ENCODE measurements around the gene ZNF697. TPM values are rescaled to one million over a fixed set of nuclear protein-coding genes. Genes with fewer than 3 reads are reported as not detected.
A peak's percentile ranks its signal among the peaks of the same experiment; 100 is the strongest.

Gene ZNF697
- total and polyA plus RNA-seq, 2 of the 4 experiments (the other 2 are of a cell fraction) = 6.2 to 10.2 TPM

DNA sequence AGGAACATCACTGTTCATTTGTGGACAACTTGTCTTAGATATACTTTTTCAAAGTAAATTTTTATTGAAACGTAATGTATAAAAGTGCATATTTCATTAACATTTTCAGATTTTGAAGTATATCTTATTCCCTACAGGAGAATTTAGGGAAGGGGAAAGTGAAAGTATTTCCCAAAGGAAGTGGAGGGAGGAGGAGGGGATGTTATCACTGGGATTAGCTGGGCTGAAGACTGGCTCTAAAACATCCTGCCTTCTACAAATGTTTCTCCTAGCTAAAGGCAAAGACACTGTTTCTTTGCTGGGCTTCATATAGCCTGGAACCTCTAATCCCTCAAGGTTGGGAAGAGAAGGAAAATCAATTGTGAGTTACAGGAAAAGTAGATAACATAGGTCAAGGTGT lies 7.1 kb upstream of the ZNF697 start:
- Histone ChIP-seq H3K9ac (ENCODE audit: low read depth, low read length) (no peak overlapping the region), H4K20me1 (ENCODE audit: insufficient read depth, low read length) (no peaks in the 10 kb centered on the region), H2AK9ac (replicated peaks; ENCODE audit: low read depth, low read length, poor library complexity) (no peak overlapping the region), H3K4me2 (ENCODE audit: low read depth, low read length) (no peak overlapping the region; the same call in 1 of the 2 replicates), H3K9me1 (ENCODE audit: insufficient read depth, low read length) (no peaks in the 10 kb centered on the region), H2BK5ac (ENCODE audit: low read depth, low read length, poor library complexity, severe bottlenecking) (no peak overlapping the region), H2BK120ac (ENCODE audit: low read depth, low read length) (peak overlapping the region; percentile 57; the same call in 1 of the 2 replicates), H3K18ac (ENCODE audit: low read depth, low read length) (no peak overlapping the region), H3K27ac (ENCODE audit: insufficient read depth, low read length) (0 out of 2 replicates have a peak overlapping the region, but pooled peaks have one; percentile 2), H3K9me3 (ENCODE audit: control insufficient read depth, insufficient read depth, low read length) (no peaks in the 10 kb centered on the region), H3K4ac (ENCODE audit: low read depth, low read length) (no peak overlapping the region; the same call in 1 of the 2 replicates), H2AK5ac (ENCODE audit: low read depth, low read length) (no peak overlapping the region), H3K56ac (ENCODE audit: extremely low read depth, insufficient read depth, low read length) (no peak overlapping the region), H2BK15ac (ENCODE audit: low read depth, low read length) (no peak overlapping the region), H4K8ac (ENCODE audit: low read depth in 2 of 2, low read length in 2 of 2) (peak overlapping the region in 1 of 2 experiments; percentile 74; a peak in 1 of 4 replicates), H3K4me3 (ENCODE audit: insufficient read depth, low read depth, low read length) (no peak overlapping the region), H3K79me1 (ENCODE audit: low read depth in 1 of 2, low read length in 2 of 2) (no peaks in the 10 kb centered on the region), H2BK20ac (ENCODE audit: low read depth, low read length) (no peak overlapping the region; the same call in 1 of the 2 replicates), H2AFZ (replicated peaks; ENCODE audit: low read length, poor library complexity) (no peak overlapping the region), H3K14ac (replicated peaks; ENCODE audit: low read depth, low read length) (no peak overlapping the region), H4K91ac (ENCODE audit: insufficient read depth, low read depth, low read length) (no peak overlapping the region), H3K36me3 (ENCODE audit: control insufficient read depth, insufficient read depth, low read length) (no peaks in the 10 kb centered on the region), H3K23ac (ENCODE audit: low read depth, low read length) (no peak overlapping the region), H3K27me3 (ENCODE audit: control insufficient read depth, insufficient read depth, low read length) (peaks cover 1% of the 10 kb centered on the region; the same call in 1 of the 2 replicates), H3K4me1 (ENCODE audit: control insufficient read depth, insufficient read depth, low read length) (peaks cover 5% of the 10 kb centered on the region; the same call in 1 of the 2 replicates), H4K5ac (ENCODE audit: low read depth, low read length) (no peak overlapping the region)
- WGBS, 2 experiments (ENCODE audit: extremely low coverage in 2 of 2, insufficient read length in 1 of 2) = no CpG with 5 or more reads among the region's 1 CpG
- in situ Hi-C loops (cut with MboI; ENCODE audit: low sequenced_read_pairs) (loop anchor here (5.0 to 25.0 kb wide), 2 partner anchors 38 to 368 kb away; no protein-coding TSS in a partner anchor), dilution Hi-C loops (cut with HindIII; ENCODE audit: low sequenced_read_pairs, unreplicated experiment) (no loop called here), intact Hi-C loops (cut with micrococcal nuclease) (no loop called here)
- DNase-seq = peak; percentile 28
- BruUV-seq (replicated peaks) = no TSS peak
- TF ChIP-seq CHD1 (IDR thresholded peaks at IDR 0.05; ENCODE audit: low read depth, low read length) = no peak
- TF ChIP-seq POLR2A (IDR thresholded peaks at IDR 0.05; ENCODE audit: low read depth, low read length) = no peak
- TF ChIP-seq SMC3 (IDR thresholded peaks at IDR 0.05; ENCODE audit: low read depth, low read length) = no peak
- TF ChIP-seq MAFK (IDR thresholded peaks at IDR 0.05; ENCODE audit: low read depth, low read length) = no peak
- ATAC-seq (ENCODE audit: low read depth) = peak; percentile 74
- ChIA-PET CTCF (interaction anchor here (1.4 kb wide), 1 partner anchor 9 kb away, joined by 3 read pairs; no protein-coding TSS in a partner anchor), POLR2A (ENCODE audit: unreplicated experiment) (no interaction called here)

Data from IMR-90 (cell line).